CD4-positive, alpha-beta T cell treated with Interleukin-12 subunit alpha and Interleukin-12 subunit beta, for 1 hour (primary cell): ENCODE data around the gene KCNJ9.
"Not testable (repeated sequence)": the region's sequence is repeated elsewhere in the genome, so short reads cannot be mapped to it uniquely, and the experiment has no call there.

Experiments
- DNase-seq: peaks from one replicate; pipeline ENCODE4 v3.0.0-alpha.2; 2020

The KCNJ9 gene

GRCh38 chr1:160081261-160081936 lies at the start of gene KCNJ9:
KCNJ9 (plus strand) TSS chr1:160081538; CDS start chr1:160084031, 2,493 bp downstream.
- no peak for DNase-seq

GRCh38 chr1:160032165-160032820 lies 49.0 kb upstream of the KCNJ9 start:
- DNase-seq = no peak

DNA sequence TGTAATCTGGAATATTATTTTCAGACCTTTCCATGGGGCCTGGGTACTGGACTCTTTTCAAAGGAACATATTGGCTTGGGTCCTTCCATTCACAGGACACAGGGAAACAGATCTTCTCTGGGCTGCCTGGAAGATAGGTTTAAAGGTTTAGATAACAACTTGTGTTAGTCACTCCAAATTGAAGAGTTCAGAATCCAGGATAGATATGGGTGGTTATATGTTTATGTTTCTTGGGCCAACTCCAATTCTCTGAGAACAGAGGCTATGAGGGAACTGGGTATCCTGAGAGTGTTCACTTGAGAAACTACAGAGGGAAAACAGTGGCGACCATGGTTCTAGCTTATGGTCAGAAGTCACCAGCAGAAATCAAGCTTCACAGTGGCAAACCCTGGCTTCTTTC lies 40.9 kb upstream of the KCNJ9 start:
- DNase-seq = no peak

- DNase-seq = no peak
These were observed 37.8 kb upstream of the KCNJ9 start for GRCh38 chr1:160043543-160043942.

DNA sequence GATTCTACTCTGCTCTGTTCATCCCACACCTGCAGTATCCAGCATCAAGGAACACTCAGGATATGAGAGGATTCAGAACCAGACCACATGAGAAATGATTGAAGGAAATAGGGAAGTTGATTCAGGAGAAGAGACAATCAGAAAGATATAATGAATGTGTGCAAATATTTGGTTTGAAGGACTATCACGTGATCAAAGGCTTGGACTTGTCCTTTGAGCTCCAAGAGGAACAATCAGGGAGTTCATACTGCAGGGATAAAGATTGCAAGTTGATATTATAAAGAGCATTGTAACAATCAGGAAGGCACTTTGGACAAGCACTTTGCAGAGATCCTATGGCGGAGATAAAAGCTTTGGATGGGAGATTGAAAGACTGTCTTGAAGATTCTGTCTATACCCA lies 35.7 kb upstream of the KCNJ9 start:
- no peak for DNase-seq

DNA sequence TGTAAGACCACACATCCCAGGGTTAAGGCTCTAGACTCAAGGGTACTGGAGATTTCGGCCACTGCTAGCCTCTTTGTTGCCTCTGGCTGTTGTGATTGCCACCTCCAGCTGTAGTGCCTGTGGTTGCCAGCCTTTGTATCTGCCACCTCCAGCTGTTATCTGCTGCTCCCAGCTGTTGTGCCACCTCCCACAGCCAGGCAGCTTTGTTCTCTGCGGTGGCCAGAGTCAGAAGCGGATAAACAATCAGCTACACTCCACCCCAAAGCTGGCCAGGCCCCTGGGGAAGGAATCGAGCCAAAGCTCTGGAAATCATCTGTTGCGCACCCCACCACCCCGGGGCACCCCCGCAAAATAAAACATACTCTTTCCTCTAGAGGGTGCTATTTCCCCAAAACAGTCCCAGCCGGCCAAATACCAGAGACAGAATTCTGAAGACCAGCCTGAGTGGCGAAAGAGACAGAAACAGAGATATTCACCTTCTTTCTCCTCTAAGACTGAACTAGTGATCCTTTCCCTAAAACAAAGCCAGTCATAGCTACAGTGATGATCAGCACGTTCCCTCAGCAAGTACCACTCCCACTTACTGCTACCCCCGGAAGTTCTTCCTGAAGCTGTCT lies 34.7 kb upstream of the KCNJ9 start:
- DNase-seq = peak; percentile 58

DNA sequence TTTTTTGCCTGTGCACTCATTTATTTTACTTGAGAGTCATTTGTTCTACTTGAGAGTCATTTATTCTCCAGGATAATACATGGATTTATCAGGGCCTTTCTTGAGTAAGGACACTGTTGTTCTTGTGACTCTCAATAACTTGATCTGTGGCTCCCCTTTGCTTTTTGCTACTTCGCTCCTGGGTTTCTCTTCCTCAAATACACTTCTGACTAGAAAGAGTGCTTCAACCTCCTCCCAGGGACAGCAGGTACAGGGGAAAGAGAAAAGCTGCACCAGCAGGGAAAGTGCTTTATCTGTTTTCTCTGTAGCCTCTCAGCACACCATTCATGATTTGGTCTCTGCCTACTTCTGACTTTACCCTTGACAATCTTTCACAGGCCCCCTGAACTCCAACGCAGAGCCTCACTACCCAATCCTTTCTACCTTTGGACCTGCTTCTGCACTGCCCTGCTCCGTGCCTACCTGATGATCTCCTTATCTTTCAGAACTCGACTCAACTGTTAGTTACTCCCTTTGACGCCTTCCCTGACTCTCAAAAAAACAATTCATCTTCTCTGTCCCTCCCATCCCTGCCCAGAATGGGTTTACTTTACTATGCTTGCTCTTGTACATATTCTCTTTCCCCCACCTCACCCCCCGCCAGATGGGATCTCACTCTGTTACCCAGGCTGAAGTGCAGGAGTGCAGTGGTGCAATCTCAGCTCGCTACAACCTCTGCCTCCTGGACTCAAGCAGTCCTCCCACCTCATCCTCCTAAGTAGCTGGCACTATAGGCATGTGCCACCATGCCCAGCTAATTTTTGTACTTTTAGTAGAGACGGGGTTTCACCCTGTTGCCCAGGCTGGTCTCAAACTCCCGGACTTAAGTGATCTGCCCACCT lies 34.0 kb upstream of the KCNJ9 start:
- DNase-seq = peak; percentile 3

DNA sequence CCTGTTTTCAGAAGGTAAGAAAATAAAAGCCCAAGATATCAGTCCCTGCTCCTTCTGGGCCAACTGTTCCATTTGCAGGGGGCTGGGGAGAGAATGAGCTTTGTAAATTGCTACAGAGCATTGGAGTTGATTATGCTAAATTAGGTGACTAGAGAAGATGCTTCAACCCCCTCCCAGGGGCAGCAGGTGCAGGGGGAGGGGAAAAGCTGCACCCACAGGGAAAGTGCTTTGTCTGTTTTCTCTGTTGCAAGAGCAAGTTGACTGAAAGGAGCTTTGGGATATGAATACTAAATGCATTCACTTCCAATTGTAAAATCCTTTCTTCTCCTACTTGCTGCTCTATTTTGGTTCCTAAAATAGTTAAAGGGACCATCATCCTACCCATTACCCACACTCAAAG lies 33.0 kb upstream of the KCNJ9 start:
- DNase-seq = no peak

- no peak for DNase-seq
These were observed 32.2 kb upstream of the KCNJ9 start for GRCh38 chr1:160049101-160049500.

DNA sequence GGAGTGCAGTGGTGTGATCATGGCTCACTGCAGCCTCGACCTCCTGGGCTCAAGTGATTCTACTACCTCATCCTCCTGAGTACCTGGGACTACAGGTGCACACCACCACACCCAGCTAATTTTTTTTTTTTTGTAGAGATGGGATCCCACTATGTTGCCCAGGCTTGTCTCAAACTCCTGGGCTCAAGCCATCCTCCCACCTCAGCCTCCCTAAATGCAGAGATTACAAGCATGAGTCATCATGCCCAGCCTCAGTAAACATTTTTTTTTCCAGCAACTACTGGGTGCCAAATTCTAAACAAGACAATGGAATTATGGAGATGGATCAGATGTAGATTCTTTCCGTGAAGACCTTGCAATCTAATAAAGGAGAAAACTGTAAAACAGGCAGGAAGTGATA lies 31.2 kb upstream of the KCNJ9 start:
- not testable (repeated sequence) for DNase-seq

DNA sequence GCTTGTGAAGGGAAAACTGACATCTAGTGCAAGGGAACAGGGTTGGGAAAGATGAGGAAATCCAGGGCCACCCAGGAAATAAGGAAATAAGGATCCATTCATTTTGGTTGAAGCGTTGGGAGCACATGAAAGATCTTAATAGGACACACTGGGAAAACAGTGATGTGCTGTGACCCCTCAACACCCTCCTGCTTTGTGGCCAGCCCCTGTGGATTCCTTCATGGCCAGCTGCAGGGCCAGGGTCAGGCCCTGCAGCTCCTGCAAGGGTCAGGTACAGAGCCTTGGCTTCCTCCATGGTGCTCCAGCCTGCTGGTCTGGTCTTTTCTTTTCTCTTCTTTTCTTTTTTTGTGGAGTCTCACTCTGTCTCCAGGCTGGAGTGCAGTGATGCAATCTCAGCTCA lies 30.7 kb upstream of the KCNJ9 start:
- no peak for DNase-seq

DNA sequence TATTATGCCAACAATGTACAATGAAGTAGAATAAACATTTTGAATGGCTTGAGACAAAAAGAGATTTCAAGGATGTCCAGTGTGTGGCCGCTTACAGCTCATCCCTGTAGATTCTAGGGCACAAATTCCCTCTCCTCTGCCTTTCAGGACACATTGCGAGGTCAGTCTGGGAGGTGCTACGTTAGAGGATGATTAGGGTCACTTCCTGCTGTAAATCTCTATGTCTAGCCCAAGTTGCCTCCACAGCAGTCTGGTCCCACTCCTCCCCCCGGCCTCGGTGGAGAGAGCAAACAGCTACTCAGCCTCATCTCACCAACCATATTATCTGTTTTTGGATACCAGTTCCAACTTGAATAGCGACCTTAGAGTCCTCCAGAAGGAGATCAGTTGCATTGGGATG lies 28.4 kb upstream of the KCNJ9 start:
- no peak for DNase-seq

- DNase-seq = no peak
These were observed 27.6 kb upstream of the KCNJ9 start for GRCh38 chr1:160053548-160054365.

GRCh38 chr1:160056648-160057169 lies 24.6 kb upstream of the KCNJ9 start:
- no peak for DNase-seq

DNA sequence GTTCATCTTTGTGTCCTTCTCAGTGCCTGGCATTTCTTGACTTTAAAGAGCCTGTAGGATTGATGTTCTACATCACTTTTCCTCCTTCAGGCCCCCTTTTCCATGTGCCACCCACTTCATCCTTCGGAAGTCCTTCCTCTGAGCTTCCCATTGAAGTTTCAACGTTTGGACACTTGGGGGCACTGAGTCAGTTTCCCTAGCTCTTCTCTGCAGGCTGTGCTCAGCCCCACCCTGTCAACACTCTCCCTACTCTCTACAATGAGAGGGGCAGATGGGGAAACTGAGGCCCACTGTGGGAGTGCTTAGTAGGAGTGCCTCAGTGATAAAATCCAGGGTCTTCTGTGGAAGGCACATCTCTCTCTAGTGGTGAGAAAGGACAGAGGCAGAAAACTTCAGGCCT lies 23.3 kb upstream of the KCNJ9 start:
- DNase-seq = no peak

GRCh38 chr1:160061369-160062229 lies 19.7 kb upstream of the KCNJ9 start:
- DNase-seq = no peak

DNA sequence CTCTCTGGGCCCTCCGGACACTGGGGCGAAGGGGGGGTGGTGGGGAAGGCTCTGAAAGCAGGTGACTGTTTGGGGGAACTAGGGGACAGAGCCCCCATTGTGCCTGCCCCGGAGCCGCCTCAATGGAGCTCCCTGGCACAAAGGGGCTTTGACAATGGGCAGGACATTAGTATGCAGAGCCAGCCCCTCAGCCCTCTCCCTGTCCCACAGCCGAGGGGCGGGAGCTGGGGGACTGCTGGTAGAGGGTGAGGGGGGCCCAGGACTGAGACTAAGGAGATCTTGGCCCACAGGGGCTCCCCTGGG lies 19.2 kb upstream of the KCNJ9 start:
- no peak for DNase-seq

DNA sequence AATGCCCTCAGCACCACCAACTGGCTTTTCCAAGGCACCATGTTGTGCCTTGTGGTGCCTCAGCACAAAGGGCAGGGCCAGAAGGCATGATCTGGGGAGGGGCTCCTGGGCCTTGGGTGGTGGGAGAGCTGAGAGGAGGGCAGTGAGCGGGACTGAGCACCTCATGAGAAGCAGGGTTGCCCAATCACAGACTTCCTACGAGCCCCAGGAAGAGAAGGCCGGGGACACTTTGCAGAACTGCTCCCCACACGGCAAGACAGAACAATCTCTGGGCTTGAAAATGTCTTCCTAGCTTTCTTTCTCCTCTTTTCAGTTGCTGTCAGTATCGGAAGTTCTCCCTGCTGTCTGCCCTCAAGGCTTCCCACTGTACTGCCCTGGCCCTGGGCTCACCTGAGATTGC lies 18.2 kb upstream of the KCNJ9 start:
- no peak for DNase-seq

- no peak for DNase-seq
These were observed 17.2 kb upstream of the KCNJ9 start for GRCh38 chr1:160064164-160064563.

GRCh38 chr1:160064746-160065145 lies 16.6 kb upstream of the KCNJ9 start:
- no peak for DNase-seq
